Ectodermal cell (in vitro differentiated cells): ENCODE results near the gene TMEM121.
"Not testable (repeated sequence)": the region's sequence is repeated elsewhere in the genome, so short reads cannot be mapped to it uniquely, and the experiment has no call there.

Experiments used
- H3K27ac ChIP-seq: 2 replicates; pipeline ENCODE4 v1.7.0; 2013; ENCODE audit warnings: mild to moderate bottlenecking, low read depth, low read length; ENCODE audit not compliant: insufficient read depth, poor library complexity, severe bottlenecking
- H3K27me3 ChIP-seq: 2 replicates; pipeline ENCODE4 v1.7.0; 2013; ENCODE audit warnings: mild to moderate bottlenecking, low read length; ENCODE audit not compliant: insufficient read depth, control insufficient read depth, poor library complexity, severe bottlenecking
- H3K36me3 ChIP-seq: one replicate; pipeline ENCODE4 v1.7.0; 2013; ENCODE audit warnings: low read length; ENCODE audit not compliant: control insufficient read depth, insufficient read depth
- H3K4me1 ChIP-seq: one replicate; pipeline ENCODE4 v1.7.0; 2013; ENCODE audit warnings: low read length; ENCODE audit not compliant: control insufficient read depth, insufficient read depth
- H3K4me3 ChIP-seq: 2 replicates; pipeline ENCODE4 v1.7.0; 2013; ENCODE audit warnings: low read depth, low read length, control low read depth; ENCODE audit not compliant: insufficient read depth
- H3K9me3 ChIP-seq: 2 replicates; pipeline ENCODE4 v1.7.0; 2013; ENCODE audit warnings: mild to moderate bottlenecking, low read length, moderate library complexity; ENCODE audit not compliant: control insufficient read depth
- WGBS, 2 experiments: methylation state at CpG; one replicate each; pipeline ENCODE4 v1.1.7; 2013; ENCODE audit warnings: missing lambda C conversion rate in 2 of 2; 5-methylcytosine and 5-hydroxymethylcytosine counted together

Gene TMEM121

DNA sequence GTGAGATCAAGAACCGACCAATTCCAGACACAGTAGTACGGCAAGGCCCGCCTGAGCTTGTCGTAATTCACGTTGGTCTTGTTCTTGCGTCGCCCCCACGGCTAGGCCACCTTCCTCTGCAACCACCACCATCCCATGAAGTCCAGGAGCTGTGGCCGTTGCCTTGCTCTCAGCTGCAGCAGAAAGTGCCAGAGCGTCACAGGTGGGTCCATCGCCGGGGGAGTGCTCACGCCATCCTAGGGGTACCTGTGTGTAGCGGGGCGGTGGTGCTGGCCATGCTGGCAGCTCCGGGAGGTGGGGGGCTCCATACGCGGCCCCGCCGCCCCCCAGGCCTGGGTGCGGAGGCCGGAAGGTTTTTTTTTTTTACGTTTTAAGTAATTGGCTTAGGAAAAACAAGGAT, 23.1 kb downstream of the TMEM121 start:
- peaks cover 14% of the 10 kb centered on the region for H3K9me3 ChIP-seq
- WGBS, 2 experiments: 87 to 88% methylated on average over 23 of the region's 23 CpGs
- H3K27ac ChIP-seq: no peak overlapping the region
- no peaks in the 10 kb centered on the region for H3K36me3 ChIP-seq
- H3K27me3 ChIP-seq: no peaks in the 10 kb centered on the region
- no peaks in the 10 kb centered on the region for H3K4me1 ChIP-seq
- H3K4me3 ChIP-seq: no peak overlapping the region

DNA sequence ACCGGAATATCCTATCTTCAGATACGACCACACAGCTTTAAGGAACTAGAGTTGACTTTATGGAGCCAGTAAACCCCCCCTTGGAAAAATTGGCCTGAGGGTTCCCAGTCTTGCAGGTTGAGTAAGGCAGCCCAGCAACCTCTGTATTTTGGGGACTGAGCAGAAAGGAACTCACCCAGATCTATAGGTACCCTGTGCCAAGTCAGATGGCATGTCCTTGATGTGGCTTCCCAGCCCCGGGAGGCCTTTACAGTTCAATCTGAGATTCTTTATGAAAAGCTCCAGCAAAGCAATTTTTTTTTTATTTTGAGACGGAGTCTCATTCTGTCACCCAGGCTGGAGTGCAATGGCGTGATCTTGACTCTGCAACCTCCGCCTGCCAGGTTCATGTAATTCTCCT, 27.6 kb downstream of the TMEM121 start:
- Histone ChIP-seq H3K27me3 (no peaks in the 10 kb centered on the region), H3K4me1 (no peaks in the 10 kb centered on the region), H3K36me3 (no peaks in the 10 kb centered on the region), H3K4me3 (no peak overlapping the region), H3K9me3 (peaks cover 14% of the 10 kb centered on the region), H3K27ac (no peak overlapping the region)
- 86 to 88% methylated on average over 6 of the region's 6 CpGs for WGBS, 2 experiments

DNA sequence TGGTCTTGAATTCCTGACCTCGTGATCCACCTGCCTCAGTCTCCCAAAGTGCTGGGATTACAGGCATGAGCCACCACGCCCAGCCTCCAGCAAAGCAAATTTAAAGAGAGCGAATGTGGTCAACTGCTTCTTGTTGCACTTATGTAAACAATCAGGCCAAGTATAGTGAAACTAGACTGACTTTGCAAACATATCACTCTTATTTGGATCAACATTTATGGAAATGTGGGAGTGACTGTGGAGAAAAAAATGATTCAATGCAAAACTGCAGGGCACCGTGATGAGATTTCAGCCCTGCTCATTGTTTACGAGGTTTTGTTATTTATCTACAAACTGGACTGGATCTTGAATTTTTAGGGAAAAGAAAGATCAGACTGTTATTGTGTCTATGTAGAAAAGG, 28.1 kb downstream of the TMEM121 start:
- WGBS, 2 experiments: 68 to 74% methylated on average over 5 of the region's 5 CpGs
- H3K27ac ChIP-seq: no peak overlapping the region
- no peaks in the 10 kb centered on the region for H3K4me1 ChIP-seq
- H3K36me3 ChIP-seq: no peaks in the 10 kb centered on the region
- H3K9me3 ChIP-seq: peaks cover 14% of the 10 kb centered on the region
- H3K27me3 ChIP-seq: no peaks in the 10 kb centered on the region
- H3K4me3 ChIP-seq: no peak overlapping the region

DNA sequence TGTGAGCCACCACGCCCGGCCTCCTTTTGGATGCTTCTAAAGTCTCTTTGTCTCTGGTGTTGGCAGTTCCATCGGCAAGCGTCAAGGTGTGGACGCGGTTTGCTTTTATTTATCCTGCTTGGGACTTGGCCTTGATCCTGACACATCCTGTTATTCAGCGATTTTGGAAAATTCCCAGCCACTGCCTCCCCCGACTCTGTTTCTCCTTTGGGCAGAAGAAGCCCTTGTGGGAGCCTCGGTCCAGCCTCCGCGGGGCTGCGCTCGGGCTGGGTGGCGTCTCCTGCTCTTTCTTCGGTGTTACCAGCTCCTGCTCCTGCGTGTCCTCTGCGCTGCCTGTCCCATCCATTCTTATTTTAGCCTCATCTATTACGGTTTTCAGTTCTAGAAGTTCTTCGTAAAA, 31.3 kb downstream of the TMEM121 start:
- not testable (repeated sequence) for H3K4me1 ChIP-seq, H3K9me3 ChIP-seq, H3K27ac ChIP-seq, H3K36me3 ChIP-seq, H3K4me3 ChIP-seq, H3K27me3 ChIP-seq
- 89 to 90% methylated on average over 17 of the region's 19 CpGs for WGBS, 2 experiments

DNA sequence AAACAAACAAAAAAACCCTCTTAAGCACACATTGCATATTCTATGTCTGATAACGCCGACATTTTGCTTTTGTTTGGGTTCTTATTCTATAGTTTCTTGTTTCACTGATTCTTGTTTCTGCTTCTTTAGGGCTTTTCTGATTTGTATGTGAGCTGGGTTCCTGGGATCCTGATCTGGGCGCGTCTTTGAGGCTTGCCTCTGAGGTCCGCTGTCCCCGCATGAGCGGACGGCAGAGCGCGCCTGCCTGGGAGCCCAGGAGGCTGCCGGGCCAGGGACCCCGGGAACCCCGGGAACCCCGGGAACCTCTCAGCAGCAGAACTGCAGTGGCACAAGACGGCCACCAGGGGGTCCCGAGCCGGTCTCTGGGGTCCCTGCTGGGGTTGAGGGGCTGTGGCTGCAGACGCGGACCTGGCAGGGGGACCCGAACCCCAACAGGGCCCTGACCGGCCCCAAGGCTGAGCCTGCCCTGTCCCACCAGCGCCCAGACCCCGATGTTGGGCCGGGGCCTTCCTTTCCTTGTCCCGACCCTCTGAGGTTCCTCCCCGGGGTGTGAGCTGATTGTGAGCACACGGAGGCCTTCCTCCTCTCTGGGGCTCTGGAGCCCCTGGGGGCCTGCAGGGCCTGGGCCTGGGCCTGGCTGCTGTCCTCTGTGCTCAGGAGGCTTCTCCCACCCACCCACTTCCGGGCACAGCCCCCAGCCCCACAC, 32.2 kb downstream of the TMEM121 start:
- not testable (repeated sequence) for H3K27ac ChIP-seq, H3K36me3 ChIP-seq, H3K27me3 ChIP-seq, H3K4me1 ChIP-seq, H3K4me3 ChIP-seq, H3K9me3 ChIP-seq
- WGBS, 2 experiments: 87 to 91% methylated on average over 12 to 14 of the region's 28 CpGs

DNA sequence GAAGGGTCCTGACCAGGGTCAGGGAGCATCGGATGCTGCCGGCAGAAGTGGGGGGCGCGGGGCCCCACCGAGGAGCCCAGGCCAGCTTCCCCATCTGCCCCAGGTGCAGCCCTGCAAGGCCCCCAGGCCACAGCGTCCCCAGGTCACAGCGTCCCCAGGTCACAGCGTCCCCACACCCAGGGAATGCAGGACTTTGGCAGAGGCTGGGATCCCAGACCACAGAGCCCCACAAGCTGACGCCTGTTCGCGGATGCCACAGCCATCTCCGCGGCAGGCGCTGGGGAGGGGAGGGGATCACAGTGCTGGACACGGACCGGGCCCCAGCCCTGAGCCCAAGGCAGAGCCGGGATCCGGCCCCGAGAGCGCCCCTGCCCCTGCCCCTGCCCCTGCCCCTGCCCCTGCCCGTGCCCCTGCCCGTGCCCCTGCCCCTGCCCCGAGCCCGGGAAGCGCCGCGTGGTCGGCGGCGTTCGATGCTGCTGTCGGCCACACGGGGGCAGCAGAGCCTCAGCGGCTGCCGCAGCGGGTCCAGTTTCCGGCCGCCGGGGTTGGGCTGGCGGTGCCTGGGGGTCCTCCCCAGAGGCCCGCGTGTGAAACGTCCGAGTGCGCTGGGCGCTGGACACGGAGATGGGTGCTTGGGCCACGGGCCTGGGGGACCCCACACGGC, 33.1 kb downstream of the TMEM121 start:
- not testable (repeated sequence) for H3K27ac ChIP-seq, H3K4me1 ChIP-seq, H3K36me3 ChIP-seq, H3K4me3 ChIP-seq, H3K9me3 ChIP-seq, H3K27me3 ChIP-seq
- WGBS, 2 experiments: 87 to 90% methylated on average over 16 to 18 of the region's 49 CpGs

DNA sequence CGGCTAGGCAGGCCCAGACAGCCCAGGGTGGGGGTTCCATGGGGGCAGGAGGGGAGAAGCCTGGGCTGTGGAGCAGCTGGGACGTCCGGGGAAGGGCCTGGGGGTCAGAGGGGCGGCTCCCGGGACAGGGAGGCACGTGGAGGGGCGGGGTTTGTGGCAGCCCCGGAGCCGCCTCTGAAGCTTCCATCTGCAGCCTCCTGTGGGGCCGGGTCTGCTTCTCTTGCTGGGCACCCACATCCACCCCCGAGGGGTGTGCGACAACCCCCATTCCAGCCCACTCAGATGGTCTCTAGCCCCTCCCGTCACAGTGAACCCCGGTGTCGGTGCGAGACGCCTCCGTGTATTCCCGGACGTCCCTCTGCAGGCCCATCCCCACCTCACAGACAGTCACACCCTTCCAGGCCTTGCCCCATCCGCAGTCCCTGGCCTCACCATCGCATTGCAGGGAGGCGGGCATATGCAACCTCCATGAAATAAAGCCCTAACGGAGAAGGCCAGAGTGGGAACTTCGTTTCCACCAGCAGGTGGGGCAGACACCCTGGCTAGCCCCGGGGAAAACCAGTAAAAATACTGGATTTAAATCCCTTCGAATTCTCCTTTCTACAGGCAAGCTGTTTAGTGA, 33.8 kb downstream of the TMEM121 start:
- not testable (repeated sequence) for H3K4me3 ChIP-seq, H3K9me3 ChIP-seq, H3K36me3 ChIP-seq, H3K27ac ChIP-seq, H3K27me3 ChIP-seq, H3K4me1 ChIP-seq
- WGBS, 2 experiments: 13 to 91% methylated on average over 1 to 5 of the region's 27 CpGs

DNA sequence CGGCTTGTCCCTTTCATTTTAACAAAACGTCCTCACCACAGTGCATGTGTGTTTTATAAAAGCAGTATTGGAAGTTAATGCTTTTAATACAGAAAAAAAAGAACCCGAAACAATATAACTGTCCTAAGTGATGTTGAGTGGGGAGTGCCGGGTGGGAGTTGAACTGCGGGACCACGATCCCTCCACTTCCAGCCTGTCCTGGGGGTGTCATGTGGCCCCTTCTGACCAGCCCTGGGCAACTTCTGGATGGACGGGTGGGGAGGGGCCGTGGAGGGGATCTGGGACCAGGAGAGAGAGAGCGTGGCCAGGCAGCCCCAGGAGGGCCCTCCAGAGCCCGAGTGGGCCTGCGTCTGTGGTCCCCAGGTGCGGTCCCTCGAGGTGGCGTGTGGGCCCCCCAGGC, 35.0 kb downstream of the TMEM121 start:
- not testable (repeated sequence) for H3K27ac ChIP-seq, H3K4me3 ChIP-seq
- WGBS, 2 experiments: 84 to 90% methylated on average over 4 to 6 of the region's 14 CpGs

DNA sequence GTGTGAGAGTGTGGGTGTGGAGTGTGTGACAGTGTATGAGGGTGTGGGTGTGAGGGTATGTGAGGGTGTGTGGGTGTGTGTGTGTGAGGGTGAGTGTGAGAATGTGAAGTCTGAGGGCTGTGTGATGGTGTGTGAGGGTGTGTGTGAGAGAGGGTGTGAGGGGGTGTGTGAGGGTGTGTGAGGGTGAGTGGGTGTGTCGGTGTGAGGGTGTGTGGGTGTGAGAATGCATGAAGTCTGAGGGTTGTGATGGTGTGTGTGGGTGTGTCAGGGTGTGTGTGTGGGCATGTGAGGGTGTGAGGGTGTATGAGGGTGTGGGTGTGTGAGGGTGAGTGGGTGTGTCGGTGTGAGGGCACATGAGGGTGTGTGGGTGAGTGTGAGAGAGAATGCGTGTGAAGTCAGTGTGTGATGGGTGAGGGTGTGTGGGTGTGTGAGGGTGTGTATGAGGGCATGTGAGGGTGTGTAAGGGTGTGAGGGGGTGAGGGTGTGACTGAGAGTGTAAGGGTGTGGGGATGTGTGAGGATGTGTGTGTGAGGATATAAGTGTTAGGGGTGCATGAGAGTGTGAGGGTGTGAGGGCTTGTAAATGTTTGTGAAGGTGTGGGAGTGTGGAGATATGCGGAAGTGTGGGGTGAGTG, 36.4 kb downstream of the TMEM121 start:
- H3K36me3 ChIP-seq: no peaks in the 10 kb centered on the region
- no peaks in the 10 kb centered on the region for H3K4me1 ChIP-seq
- no peaks in the 10 kb centered on the region for H3K9me3 ChIP-seq
- H3K27me3 ChIP-seq: no peaks in the 10 kb centered on the region
- no peak overlapping the region for H3K4me3 ChIP-seq
- no peak overlapping the region for H3K27ac ChIP-seq
- WGBS, 2 experiments: 76 to 84% methylated on average over 4 of the region's 4 CpGs

More for the DNA sequence above, 35.0 kb downstream of the TMEM121 start:
- not testable (repeated sequence) for H3K36me3 ChIP-seq, H3K27me3 ChIP-seq, H3K4me1 ChIP-seq, H3K9me3 ChIP-seq

DNA sequence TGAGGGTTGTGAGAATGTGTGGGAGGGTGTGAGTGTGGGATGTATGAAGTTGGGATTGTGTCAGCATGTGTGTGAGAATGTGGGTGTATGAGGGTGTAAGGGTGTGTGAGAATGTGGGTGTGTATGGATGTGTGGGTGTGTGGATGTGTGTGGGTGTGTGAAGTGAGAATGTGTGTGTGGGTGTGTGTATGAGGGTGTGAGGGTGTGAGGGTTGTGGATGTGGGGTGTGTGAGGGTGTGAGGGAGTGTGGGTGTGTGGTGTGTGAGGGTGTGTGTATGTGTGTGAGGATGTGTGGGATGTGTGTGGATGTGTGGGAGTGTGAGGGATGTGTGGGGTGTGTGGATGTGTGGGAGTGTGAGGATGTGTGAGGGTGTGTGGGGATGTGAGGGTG, 37.0 kb downstream of the TMEM121 start:
- no peaks in the 10 kb centered on the region for H3K27me3 ChIP-seq
- no peak overlapping the region for H3K4me3 ChIP-seq
- H3K9me3 ChIP-seq: no peaks in the 10 kb centered on the region
- no peaks in the 10 kb centered on the region for H3K36me3 ChIP-seq
- no peaks in the 10 kb centered on the region for H3K4me1 ChIP-seq
- no peak overlapping the region for H3K27ac ChIP-seq
